ENCODE results near the gene SH3YL1.

DNA sequence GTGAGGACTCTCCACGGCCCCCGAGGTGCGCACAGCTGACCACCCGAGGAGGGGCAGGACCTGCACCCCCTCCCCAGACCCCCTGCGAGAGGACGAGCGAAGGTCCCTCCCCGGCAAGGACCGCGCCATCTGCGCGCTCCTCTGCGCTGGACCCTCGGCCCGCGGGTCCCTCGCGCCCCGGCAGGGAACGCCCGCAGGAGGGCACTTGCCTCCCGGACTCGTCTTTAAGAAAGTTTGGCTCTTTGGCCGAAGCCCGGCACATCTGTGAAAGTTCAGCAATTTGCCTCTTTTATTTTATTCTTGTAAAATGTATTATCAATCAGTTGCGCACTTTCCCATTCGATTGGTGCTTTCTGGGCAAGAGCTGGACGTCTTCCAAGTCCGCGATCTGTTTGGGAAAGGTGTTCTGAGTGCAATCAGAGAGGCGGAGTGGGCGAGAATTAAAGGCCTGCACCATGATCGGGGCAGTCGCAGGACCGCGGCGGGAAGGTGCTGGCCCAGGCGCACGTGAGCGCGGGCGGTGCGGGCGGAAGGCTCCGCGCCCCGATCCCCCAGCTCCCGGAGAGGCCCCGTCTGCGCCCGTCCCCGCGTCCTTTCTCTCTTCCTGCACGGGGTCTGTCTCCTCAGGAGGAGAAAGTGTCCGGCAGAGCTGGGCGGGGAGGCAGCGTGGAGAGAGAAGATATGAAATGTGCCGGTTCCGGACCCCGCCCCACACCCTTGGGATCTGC is 25.7 kb upstream of the SH3YL1 start:
- TF ChIP-seq, protein P1, sequence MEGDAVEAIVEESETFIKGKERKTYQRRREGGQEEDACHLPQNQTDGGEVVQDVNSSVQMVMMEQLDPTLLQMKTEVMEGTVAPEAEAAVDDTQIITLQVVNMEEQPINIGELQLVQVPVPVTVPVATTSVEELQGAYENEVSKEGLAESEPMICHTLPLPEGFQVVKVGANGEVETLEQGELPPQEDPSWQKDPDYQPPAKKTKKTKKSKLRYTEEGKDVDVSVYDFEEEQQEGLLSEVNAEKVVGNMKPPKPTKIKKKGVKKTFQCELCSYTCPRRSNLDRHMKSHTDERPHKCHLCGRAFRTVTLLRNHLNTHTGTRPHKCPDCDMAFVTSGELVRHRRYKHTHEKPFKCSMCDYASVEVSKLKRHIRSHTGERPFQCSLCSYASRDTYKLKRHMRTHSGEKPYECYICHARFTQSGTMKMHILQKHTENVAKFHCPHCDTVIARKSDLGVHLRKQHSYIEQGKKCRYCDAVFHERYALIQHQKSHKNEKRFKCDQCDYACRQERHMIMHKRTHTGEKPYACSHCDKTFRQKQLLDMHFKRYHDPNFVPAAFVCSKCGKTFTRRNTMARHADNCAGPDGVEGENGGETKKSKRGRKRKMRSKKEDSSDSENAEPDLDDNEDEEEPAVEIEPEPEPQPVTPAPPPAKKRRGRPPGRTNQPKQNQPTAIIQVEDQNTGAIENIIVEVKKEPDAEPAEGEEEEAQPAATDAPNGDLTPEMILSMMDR (conservative IDR thresholded peaks at IDR 0.05 in 1 of 2, IDR thresholded peaks at IDR 0.05 in 1 of 2; ENCODE audit: extremely low read depth in 1 of 2, insufficient read depth in 1 of 2, low read depth in 1 of 2, low read length in 2 of 2), result no peak
- peak; percentile 56 for TF ChIP-seq EZH2 (IDR thresholded peaks at IDR 0.05; ENCODE audit: borderline replicate concordance, low read length)
